GM21447 (cell line): Measurements from ENCODE around the gene MRPL42.
"Not testable (repeated sequence)": the region's sequence is repeated elsewhere in the genome, so short reads cannot be mapped to it uniquely, and the experiment has no call there.

ENCODE experiments used
- ATAC-seq: cut with Tn5 transposase; IDR thresholded peaks from one replicate; pipeline ENCODE4 v1.9.1; 2021; ENCODE audit not compliant: unreplicated experiment

MRPL42 gene

GRCh38 chr12:93467351-93468007 is at the start of gene MRPL42:
MRPL42 (plus strand) TSS chr12:93467514; CDS start chr12:93469286, 1,772 bp downstream.
- ATAC-seq = peak; percentile 91

- no peak for ATAC-seq
These were observed 49.3 kb upstream of the MRPL42 start for GRCh38 chr12:93417967-93418480.

- ATAC-seq = no peak
These were observed 47.8 kb upstream of the MRPL42 start for GRCh38 chr12:93419388-93420034.

GRCh38 chr12:93422050-93422449 is 45.3 kb upstream of the MRPL42 start:
- ATAC-seq = no peak

GRCh38 chr12:93425736-93426411 is 41.4 kb upstream of the MRPL42 start:
- peak; percentile 23 for ATAC-seq

GRCh38 chr12:93426412-93426805 is 40.9 kb upstream of the MRPL42 start:
- peak; percentile 43 for ATAC-seq

- no peak for ATAC-seq
These were observed 39.3 kb upstream of the MRPL42 start for GRCh38 chr12:93427779-93428564.

GRCh38 chr12:93429448-93429847 is 37.9 kb upstream of the MRPL42 start:
- ATAC-seq = no peak

- no peak for ATAC-seq
These were observed 37.5 kb upstream of the MRPL42 start for GRCh38 chr12:93429852-93430251.

- ATAC-seq = no peak
These were observed 37.0 kb upstream of the MRPL42 start for GRCh38 chr12:93430280-93430679.

- not testable (repeated sequence) for ATAC-seq
These were observed 35.3 kb upstream of the MRPL42 start for GRCh38 chr12:93432031-93432430.

- no peak for ATAC-seq
These were observed 33.0 kb upstream of the MRPL42 start for GRCh38 chr12:93434256-93434865.

- ATAC-seq = no peak
These were observed 28.9 kb upstream of the MRPL42 start for GRCh38 chr12:93438266-93439050.

- no peak for ATAC-seq
These were observed 27.1 kb upstream of the MRPL42 start for GRCh38 chr12:93440043-93440835.

- ATAC-seq = no peak
These were observed 26.2 kb upstream of the MRPL42 start for GRCh38 chr12:93441081-93441616.

GRCh38 chr12:93441617-93442410 is 25.5 kb upstream of the MRPL42 start, which contains the start of gene UBE2N:
UBE2N (minus strand) TSS chr12:93441947; CDS start chr12:93441884, 63 bp downstream.
- ATAC-seq = peak; percentile 78

GRCh38 chr12:93442411-93443340 is 24.6 kb upstream of the MRPL42 start:
- ATAC-seq = peak; percentile 0
